Measurements from ENCODE around the gene NIPBL.
"Not testable (repeated sequence)": the region's sequence is repeated elsewhere in the genome, so short reads cannot be mapped to it uniquely, and the experiment has no call there.

Gene NIPBL

DNA sequence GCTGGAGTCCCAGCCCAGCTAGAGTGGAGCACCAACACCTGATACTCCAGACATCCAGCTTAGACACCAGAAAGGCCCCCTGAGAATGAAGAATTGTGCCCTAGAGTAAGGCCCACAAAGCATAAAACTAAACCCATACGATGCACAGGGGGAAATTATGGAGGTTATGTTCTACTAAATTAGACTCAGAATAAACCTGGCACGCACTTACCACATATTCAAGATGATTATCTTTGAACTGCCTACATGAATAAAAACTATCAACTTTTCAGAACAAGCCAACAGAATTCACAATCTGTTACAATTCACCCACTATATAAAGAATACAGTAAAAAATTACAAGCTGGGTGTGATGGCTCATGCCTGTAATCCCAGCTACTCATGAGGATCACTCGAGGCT lies 204.1 kb downstream of the NIPBL start:
- in situ Hi-C loops (cut with MboI; ENCODE audit: low sequenced_read_pairs): no loop called here

DNA sequence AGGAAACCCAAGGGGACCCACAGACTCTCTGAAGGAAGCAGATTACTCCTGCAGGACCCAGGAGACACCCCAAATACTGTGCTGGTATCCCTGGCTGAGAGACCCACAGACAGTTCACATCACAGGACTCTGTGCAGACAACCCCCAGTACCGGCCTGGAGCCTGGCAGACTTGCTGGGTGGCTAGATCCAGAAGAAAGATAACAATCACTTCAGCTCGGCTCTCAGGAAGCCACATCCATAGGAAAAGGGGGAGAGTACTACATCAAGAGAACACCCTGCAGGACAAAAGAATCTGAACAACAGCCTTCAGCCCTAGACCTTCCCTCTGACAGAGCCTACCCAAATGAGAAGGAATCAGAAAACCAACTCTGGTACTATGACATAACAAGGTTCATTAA lies 206.4 kb downstream of the NIPBL start:
- in situ Hi-C loops (cut with MboI; ENCODE audit: low sequenced_read_pairs): not testable (repeated sequence)

DNA sequence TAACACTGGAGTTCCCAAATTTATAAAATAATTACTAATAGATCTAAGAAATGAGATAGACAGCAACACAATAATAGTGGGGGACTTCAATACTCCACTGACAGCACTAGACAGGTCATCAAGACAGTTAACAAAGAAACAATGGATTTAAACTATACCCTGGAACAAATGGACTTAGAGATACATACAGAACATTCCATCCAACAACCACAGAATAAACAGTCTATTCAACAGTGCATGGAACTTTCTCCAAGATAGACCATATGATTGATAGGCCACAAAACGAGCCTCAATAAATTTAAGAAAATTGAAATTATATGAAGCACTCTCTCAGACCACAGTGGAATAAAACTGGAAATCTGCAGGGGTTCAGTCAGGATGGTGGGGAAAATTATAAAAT lies 209.5 kb downstream of the NIPBL start:
- in situ Hi-C loops (cut with MboI; ENCODE audit: low sequenced_read_pairs): not testable (repeated sequence)

DNA sequence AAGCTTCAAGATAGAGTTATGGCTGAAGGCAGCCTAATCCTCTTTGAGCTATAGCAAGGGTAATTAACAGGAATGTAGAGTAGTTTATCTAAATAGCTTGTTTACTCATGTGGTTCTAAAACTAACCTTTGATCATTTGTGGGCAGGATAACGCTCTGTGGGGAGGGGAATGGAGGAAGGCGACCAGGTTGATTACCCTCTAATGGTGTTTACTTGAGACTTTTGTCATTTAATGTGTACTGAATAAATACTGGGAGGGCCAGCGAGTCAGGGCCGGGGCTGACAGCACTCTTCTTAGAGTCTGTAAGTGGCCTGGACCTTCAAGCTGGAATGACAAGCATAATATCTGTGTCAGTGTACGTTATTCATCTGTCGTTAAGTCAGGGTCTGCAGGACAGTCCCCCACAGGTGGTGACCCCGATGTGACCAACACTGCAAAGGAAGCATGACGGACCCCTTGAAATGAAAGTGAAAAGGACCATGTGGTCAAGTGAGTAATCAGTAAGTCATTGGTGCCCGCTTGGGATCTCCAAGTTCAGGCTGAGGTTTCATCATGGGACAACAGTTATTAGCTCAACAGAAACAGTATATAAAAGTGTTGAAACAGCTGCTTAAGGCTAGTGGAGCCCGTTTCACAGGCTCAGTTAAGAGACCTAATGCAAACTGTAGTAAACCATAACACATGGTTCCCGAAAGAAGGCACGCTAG lies 210.1 kb downstream of the NIPBL start:
- in situ Hi-C loops (cut with MboI; ENCODE audit: low sequenced_read_pairs): no loop called here

DNA sequence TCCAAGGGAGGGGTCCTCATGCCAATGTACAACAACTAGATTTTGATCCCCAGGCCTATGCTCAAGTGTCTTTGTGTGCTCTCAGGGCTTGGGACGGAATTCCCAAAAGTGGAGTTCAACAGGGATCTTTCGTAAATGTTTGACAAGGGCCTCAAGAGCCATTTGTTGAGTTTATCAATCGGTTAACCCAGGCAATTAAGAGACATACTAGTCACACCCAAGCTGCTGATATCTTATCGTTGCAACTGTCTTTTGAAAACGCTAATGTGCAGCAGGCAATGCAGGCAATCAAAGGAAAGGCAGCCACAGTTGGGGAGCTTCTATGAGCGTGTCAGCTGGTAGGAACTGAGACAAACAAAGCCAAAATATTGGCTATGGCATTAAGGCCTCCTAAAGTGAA lies 211.4 kb downstream of the NIPBL start:
- in situ Hi-C loops (cut with MboI; ENCODE audit: low sequenced_read_pairs): no loop called here

DNA sequence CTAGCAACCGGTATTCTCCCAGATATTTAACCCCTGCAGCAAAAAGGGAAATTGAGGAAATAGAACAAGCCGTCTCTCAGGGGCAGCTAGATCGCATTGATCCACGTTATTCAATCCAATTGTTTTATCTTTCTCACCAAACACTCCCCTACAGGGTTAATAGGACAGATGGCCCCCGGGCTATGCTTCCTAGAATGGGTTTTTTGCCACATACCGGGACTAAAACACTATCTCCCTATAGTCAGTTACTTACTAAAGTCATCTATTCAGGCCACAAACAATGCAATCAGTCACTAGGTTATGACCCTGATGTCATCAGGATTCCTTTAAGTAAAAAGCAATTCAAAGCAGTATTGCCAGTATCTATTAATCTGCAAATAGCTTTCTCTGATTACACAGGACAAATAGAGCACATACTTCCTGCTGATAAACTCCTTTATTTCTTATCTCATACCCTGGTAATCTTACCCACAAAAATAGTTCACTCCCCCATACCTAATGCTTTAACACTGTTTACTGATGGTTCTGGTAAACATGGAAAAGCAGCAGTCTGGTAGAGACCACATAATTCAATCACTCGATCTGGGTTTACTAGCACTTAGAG lies 213.7 kb downstream of the NIPBL start:
- in situ Hi-C loops (cut with MboI; ENCODE audit: low sequenced_read_pairs): no loop called here

DNA sequence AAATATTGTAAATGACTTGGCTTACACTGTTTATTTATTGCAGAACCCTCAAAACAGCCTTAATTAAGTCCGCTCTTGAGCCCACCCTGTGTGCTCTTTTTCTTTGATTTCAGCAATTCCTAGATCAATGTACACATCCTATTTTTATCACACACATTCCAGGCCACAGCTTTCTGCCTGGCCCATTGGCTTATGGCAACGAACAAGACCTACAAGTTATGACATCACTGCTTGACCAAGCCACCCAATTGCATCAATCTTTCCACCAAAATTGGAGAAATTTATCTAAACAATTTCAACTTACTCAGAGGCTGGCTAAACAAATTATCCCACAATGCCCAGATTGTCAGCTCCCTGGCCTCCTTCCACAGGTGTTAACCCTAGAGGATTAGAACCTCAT lies 214.2 kb downstream of the NIPBL start:
- in situ Hi-C loops (cut with MboI; ENCODE audit: low sequenced_read_pairs): no loop called here

DNA sequence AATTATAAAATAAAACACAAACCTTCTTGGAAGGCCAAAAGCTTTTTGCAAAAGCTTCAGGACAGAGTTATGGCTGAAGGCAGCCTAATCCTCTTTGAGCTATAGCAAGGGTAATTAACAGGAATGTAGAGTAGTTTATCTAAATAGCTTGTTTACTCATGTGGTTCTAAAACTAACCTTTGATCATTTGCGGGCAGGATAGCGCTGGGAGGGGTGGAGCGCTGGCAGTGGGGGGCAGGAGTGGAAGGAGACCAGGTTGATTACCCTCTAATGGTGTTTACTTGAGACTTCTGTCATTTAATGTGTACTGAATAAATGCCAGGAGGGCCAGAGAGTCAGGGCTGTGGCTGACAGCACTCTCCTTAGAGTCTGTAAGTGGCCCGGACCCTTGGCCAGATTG lies 217.2 kb downstream of the NIPBL start:
- in situ Hi-C loops (cut with MboI; ENCODE audit: low sequenced_read_pairs): not testable (repeated sequence)

DNA sequence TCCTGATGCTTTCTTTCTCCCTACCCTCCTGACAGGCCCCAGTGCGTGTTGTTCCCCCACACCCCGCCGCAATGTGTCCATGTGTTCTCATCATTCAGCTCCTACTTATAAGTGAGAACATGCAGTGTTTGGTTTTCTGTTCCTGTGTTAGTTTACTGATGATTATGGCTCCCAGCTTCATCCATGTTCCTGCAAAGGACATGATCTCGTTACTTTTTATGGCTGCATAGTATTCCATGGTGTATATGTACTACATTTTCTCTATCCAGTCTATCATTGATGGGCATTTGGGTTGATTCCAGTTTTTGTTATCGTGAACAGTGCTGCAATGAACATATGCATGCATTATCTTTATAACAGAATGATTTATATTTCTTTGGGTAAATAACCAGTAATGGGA lies 222.7 kb downstream of the NIPBL start:
- in situ Hi-C loops (cut with MboI; ENCODE audit: low sequenced_read_pairs): not testable (repeated sequence)

DNA sequence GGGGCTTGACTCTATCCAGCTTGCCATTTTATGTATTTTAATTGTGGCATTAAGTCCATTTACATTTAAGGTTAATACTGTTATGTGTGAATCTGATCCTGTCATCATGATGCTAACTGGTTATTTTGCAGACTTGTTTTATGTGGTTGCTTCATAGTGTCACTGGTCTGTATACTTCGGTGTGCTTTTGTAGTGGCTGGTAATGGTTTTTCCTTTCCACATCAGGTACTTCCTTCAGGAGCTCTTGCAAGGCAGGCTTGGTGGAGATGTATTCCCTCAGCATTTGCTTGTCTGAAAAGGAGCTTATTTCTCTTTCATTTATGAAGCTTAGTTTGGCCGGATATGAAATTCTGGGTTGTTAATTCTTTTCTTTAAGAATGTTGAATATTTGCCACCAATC lies 226.7 kb downstream of the NIPBL start:
- in situ Hi-C loops (cut with MboI; ENCODE audit: low sequenced_read_pairs): no loop called here

DNA sequence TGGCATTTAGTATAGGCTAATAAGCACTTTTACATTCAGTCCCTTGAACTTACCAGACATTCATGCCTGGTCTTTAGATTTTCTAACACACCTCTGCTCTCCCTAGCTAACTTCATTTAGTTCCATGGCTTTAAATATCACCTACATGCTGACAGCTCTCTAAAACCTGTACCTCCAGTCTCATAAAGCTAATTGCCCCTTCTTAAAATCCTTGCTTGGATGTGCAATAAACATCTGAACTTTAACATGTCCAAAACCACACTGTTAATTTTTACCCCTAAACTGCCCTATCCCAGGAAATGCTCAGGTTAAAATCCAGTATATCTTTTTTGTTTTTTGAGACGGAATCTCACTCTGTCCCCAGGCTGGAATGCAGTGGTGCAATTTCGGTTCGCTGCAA lies 232.8 kb downstream of the NIPBL start:
- in situ Hi-C loops (cut with MboI; ENCODE audit: low sequenced_read_pairs): no loop called here

DNA sequence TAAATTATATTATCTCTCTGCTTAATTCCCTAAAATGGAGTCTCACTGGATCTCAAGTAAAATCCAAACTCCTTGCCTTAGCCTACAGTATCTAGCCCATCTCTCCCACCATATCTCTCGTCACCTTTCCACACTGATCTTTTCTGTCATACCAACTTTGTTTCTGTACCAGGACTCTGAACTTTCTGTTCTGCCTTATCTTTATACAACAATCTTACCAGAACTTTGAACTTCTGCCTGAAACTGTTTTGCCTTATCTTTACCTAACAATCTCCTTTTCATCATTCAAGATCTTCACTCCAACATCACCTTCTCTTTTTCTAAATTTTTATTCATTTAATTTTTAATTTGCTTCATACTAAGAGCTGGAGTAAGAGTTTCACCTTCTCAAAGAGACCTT lies 233.6 kb downstream of the NIPBL start:
- in situ Hi-C loops (cut with MboI; ENCODE audit: low sequenced_read_pairs): no loop called here

DNA sequence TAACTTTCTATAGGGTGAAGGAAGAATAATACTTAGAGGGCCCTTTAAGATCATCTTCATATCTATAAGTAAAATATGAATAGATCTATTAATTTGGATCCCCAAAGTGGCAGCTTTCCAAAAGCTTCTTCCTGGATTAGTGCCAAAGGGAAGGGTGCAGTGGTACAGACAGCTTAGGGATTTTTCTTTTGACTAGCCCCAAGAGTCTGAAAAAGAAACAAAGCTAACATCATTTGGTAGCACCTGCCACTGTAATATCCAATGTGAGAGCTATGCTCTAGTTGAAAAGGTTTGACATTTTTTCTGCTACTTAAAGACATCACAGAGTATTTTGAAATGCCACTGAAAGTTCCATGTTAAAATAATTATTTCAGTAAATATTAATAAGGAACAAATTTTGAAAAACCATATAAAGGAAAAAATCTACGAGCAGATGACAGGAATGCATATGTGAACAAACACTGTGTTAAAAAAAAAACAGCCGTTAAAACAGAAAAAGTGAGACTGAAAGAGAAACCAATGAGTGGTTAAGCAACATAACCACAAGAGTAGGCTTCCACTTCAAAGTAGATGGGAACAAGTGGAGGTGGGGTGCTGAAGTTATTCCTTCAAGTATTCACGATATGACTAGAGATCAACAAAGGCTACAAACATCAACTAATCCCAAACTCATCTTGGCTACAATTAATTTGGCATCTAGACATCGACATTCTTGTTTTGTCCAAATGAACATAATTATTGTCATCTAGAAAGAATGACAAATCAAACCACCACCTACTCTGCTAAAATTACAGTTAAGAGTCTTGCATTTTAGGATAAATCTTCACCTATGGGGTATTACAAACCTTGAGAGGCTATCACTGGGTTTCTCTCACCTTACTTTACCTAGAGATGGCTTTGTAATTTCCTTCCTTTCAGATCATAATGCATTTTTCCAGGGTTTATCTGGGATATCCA lies 235.1 kb downstream of the NIPBL start:
- in situ Hi-C loops (cut with MboI; ENCODE audit: low sequenced_read_pairs): no loop called here

DNA sequence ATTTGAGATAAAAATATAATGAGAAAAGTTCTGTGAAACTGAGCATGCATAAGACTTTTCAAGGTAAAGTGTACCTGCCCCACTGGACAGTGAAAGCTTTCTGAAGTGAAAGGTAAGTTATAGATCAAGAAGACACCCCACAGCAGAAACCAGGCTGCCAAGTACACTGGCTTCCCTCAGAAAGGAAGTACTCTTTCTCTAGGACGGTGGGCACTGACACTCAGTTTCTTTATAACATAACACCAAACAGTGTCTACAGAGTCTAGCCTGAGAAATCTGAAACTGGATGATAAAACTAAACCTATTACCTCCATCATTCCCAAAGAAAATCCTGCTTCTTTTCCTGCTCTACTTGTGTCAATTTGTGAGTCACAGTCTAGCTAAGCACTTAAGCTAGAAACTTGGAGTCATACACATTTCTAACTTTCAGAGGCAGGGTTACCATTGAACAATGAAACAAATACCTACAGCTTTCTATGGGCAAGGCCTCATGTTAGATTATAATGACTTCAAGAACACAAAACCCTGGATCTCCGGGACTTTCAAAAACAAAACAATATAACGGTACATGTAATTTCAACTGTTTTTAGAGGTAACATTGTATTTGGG lies 235.9 kb downstream of the NIPBL start:
- in situ Hi-C loops (cut with MboI; ENCODE audit: low sequenced_read_pairs): no loop called here

Measured in HL-60/S4 treated with phorbol 12-myristate 13-acetate at 8.2 ng/mL for 4 days and 3 days (cell line).